Smooth muscle cell (in vitro differentiated cells): Measurements from ENCODE around the gene YBX2. TPM values are rescaled to one million over a fixed set of nuclear protein-coding genes. Genes with fewer than 3 reads are reported as not detected.

Experiments
- DNase-seq: peaks from one replicate; lab custom pipeline; 2025; ENCODE audit not compliant: unreplicated experiment; lab: John Stamatoyannopoulos, UW
- H2AFZ ChIP-seq: fragments of 200-600 bp; sonication (generic); 2 replicates; pipeline ENCODE4 v1.6.0; 2016; ENCODE audit warnings: antibody characterized with exemption, low read depth, mild to moderate bottlenecking
- H3F3A ChIP-seq: fragments of 200-600 bp; sonication (generic); 2 replicates; pipeline ENCODE4 v1.6.0; 2017; ENCODE audit warnings: antibody characterized with exemption, low read depth
- H3K27ac ChIP-seq: fragments of 200-600 bp; sonication (generic); 2 replicates; pipeline ENCODE4 v1.5.1; 2016; ENCODE audit warnings: low read depth, mild to moderate bottlenecking
- H3K27me3 ChIP-seq: fragments of 200-600 bp; sonication (generic); 2 replicates; pipeline ENCODE4 v1.6.1; 2016; ENCODE audit warnings: low read depth, mild to moderate bottlenecking
- H3K36me3 ChIP-seq: fragments of 200-600 bp; sonication (generic); 2 replicates; pipeline ENCODE4 v1.5.1; 2016; ENCODE audit warnings: low read depth
- H3K4me1 ChIP-seq: fragments of 200-600 bp; sonication (generic); 2 replicates; pipeline ENCODE4 v1.5.1; 2016; ENCODE audit warnings: low read depth
- H3K4me2 ChIP-seq: fragments of 200-600 bp; sonication (generic); 2 replicates; pipeline ENCODE4 v1.6.0; 2016; ENCODE audit warnings: mild to moderate bottlenecking
- H3K4me3 ChIP-seq: fragments of 200-600 bp; sonication (generic); 2 replicates; pipeline ENCODE4 v1.5.1; 2016; ENCODE audit warnings: mild to moderate bottlenecking
- H3K79me2 ChIP-seq: fragments of 200-600 bp; sonication (generic); 2 replicates; pipeline ENCODE4 v1.6.0; 2016; ENCODE audit warnings: low read depth, mild to moderate bottlenecking
- H3K9ac ChIP-seq: fragments of 200-600 bp; sonication (generic); 2 replicates; pipeline ENCODE4 v1.6.0; 2016; ENCODE audit warnings: low read depth
- H3K9me3 ChIP-seq: fragments of 200-600 bp; sonication (generic); replicated peaks from 2 replicates; pipeline ENCODE4 v1.5.1; 2016; ENCODE audit warnings: low read depth
- H4K20me1 ChIP-seq: fragments of 200-600 bp; sonication (generic); 2 replicates; pipeline ENCODE4 v1.6.0; 2016; ENCODE audit warnings: low read depth
- WGBS: methylation state at CpG from one replicate; pipeline ENCODE4 v1.1.7; 2016; ENCODE audit warnings: low lambda C conversion rate; 5-methylcytosine and 5-hydroxymethylcytosine counted together
- polyA plus RNA-seq: library from polyadenylated mRNA; unstranded; fragments of >200 nt; fragmentation: Nextera tagmentation; extraction: Ambion mirVana; gene quantifications from 2 replicates; pipeline ENCODE4 v1.2.1, GENCODE V29; 2016
- total RNA-seq: library from RNA; depleted of rRNA; stranded (reverse); fragments of >200 nt; gene quantifications from 2 replicates; pipeline ENCODE4 v1.2.3, GENCODE V29; 2014
- TF ChIP-seq, protein P1 (sequence below): fragments of 200-600 bp; sonication (generic); IDR thresholded peaks from 2 replicates; pipeline ENCODE4 v1.5.1; 2017; ENCODE audit warnings: borderline replicate concordance, mild to moderate bottlenecking, antibody characterized with exemption; ENCODE audit not compliant: insufficient read depth, poor library complexity, severe bottlenecking

Gene YBX2
- total and polyA plus RNA-seq, 2 experiments from 2014 or later: 0.09 to 1.1 TPM

GRCh38 chr17:7256766-7257456, 37.5 kb downstream of the YBX2 start:
- Histone ChIP-seq H3K36me3 (no peaks in the 10 kb centered on the region), H3K4me2 (no peak overlapping the region), H3K4me1 (peaks cover 8% of the 10 kb centered on the region), H3K9me3 (no peaks in the 10 kb centered on the region), H3K9ac (no peak overlapping the region), H3K79me2 (peaks cover 7% of the 10 kb centered on the region), H2AFZ (no peak overlapping the region), H3K27me3 (peaks cover 15% of the 10 kb centered on the region), H3K27ac (no peak overlapping the region), H3K4me3 (no peak overlapping the region), H4K20me1 (no peaks in the 10 kb centered on the region), H3F3A (peaks cover 5% of the 10 kb centered on the region)
- no peak for DNase-seq
- TF ChIP-seq, protein P1, sequence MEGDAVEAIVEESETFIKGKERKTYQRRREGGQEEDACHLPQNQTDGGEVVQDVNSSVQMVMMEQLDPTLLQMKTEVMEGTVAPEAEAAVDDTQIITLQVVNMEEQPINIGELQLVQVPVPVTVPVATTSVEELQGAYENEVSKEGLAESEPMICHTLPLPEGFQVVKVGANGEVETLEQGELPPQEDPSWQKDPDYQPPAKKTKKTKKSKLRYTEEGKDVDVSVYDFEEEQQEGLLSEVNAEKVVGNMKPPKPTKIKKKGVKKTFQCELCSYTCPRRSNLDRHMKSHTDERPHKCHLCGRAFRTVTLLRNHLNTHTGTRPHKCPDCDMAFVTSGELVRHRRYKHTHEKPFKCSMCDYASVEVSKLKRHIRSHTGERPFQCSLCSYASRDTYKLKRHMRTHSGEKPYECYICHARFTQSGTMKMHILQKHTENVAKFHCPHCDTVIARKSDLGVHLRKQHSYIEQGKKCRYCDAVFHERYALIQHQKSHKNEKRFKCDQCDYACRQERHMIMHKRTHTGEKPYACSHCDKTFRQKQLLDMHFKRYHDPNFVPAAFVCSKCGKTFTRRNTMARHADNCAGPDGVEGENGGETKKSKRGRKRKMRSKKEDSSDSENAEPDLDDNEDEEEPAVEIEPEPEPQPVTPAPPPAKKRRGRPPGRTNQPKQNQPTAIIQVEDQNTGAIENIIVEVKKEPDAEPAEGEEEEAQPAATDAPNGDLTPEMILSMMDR: no peak
- 96% methylated on average over 8 of the region's 8 CpGs for WGBS

GRCh38 chr17:7254511-7254910, 39.9 kb downstream of the YBX2 start:
- DNase-seq: no peak
- Histone ChIP-seq H3F3A (peaks cover 3% of the 10 kb centered on the region), H3K4me3 (no peak overlapping the region), H3K4me1 (peaks cover 18% of the 10 kb centered on the region), H3K9me3 (no peaks in the 10 kb centered on the region), H4K20me1 (peaks cover 4% of the 10 kb centered on the region), H3K27me3 (no peaks in the 10 kb centered on the region), H3K36me3 (no peaks in the 10 kb centered on the region), H3K27ac (no peak overlapping the region), H3K9ac (no peak overlapping the region), H3K79me2 (peaks cover 26% of the 10 kb centered on the region), H2AFZ (no peak overlapping the region), H3K4me2 (no peak overlapping the region)
- 98% methylated on average over 4 of the region's 4 CpGs for WGBS
- TF ChIP-seq, protein P1: no peak

- Histone ChIP-seq H3K27ac (peak overlapping the region; percentile 99), H2AFZ (no peak overlapping the region), H3F3A (no peaks in the 10 kb centered on the region), H3K4me3 (peak overlapping the region; percentile 100), H3K79me2 (peaks cover 40% of the 10 kb centered on the region), H3K4me2 (peak overlapping the region; percentile 91), H3K36me3 (no peaks in the 10 kb centered on the region), H3K27me3 (no peaks in the 10 kb centered on the region), H3K4me1 (peaks cover 18% of the 10 kb centered on the region), H3K9ac (peak overlapping the region; percentile 97), H3K9me3 (no peaks in the 10 kb centered on the region), H4K20me1 (peaks cover 8% of the 10 kb centered on the region)
- TF ChIP-seq, protein P1: no peak
- 87% methylated on average over 5 of the region's 5 CpGs for WGBS
- DNase-seq: no peak
Observed at GRCh38 chr17:7253082-7253481, 41.4 kb downstream of the YBX2 start.
